ENCODE data around the gene FGF7. TPM values are rescaled to one million over a fixed set of nuclear protein-coding genes. Genes with fewer than 3 reads are reported as not detected.

FGF7 gene
- total and polyA plus RNA-seq, 2 of the 8 experiments (the other 6 are each of a cell fraction or from before 2014, with no cell fraction given) = not detected

- no peak for TF ChIP-seq RNF2 (IDR thresholded peaks at IDR 0.05; ENCODE audit: borderline replicate concordance, low read depth, low read length, missing control alignments, poor library complexity, severe bottlenecking)
- TF ChIP-seq HDAC6 (IDR thresholded peaks at IDR 0.05; ENCODE audit: low read depth, low read length) = no peak
- no peak for TF ChIP-seq POLR2A (IDR thresholded peaks at IDR 0.05; ENCODE audit: control extremely low read depth in 1 of 2, low read depth in 2 of 2, low read length in 2 of 2)
- TF ChIP-seq SRF (IDR thresholded peaks at IDR 0.05; ENCODE audit: low read depth, low read length) = no peak
- TF ChIP-seq TBP (IDR thresholded peaks at IDR 0.05; ENCODE audit: low read depth, low read length) = no peak
- no peak for TF ChIP-seq MAFK (IDR thresholded peaks at IDR 0.05; ENCODE audit: low read depth, low read length)
- TF ChIP-seq HDAC2 (IDR thresholded peaks at IDR 0.05; ENCODE audit: borderline replicate concordance in 1 of 2, low read depth in 2 of 2, low read length in 2 of 2) = no peak
- no peak for TF ChIP-seq CBX5 (IDR thresholded peaks at IDR 0.05; ENCODE audit: low read depth, low read length)
Measured at GRCh38 chr15:49492830-49493229, 69.8 kb downstream of the FGF7 start (continued).

Measured in H1 (cell line).